K562 (cell line): ENCODE data around the gene ARHGDIA. TPM values are rescaled to one million over a fixed set of nuclear protein-coding genes. Genes with fewer than 3 reads are reported as not detected.

ENCODE experiments used
- ATAC-seq: fragments of 200-7000 bp; cut with Tn5 transposase; 3 replicates; pipeline ENCODE4 v1.9.1; 2020; ENCODE audit warnings: moderate library complexity
- BruUV-seq: library from RNA; stranded (reverse); fragments of 400-500 nt; replicated peaks from 2 replicates; lab custom pipeline; 2021; lab: Mats Ljungman, UMichigan
- CTCF ChIA-PET: fragments of 300-600 bp; formaldehyde crosslinking; extraction: SDS; loops from one replicate; lab custom pipeline; 2021; ENCODE audit warnings: low intra/inter-chr PET ratio; lab: Yijun Ruan, JAX
- POLR2A ChIA-PET: fragments of 300-600, 350-650 bp; sonication (Branson Sonifier 250); formaldehyde crosslinking; extraction: SDS; loops from one replicate; lab custom pipeline; 2021; ENCODE audit warnings: antibody characterized with exemption, inconsistent platforms; lab: Yijun Ruan, JAX
- DNase-seq, 4 experiments: peaks; one replicate each; pipeline versions ENCODE4 v3.0.0 to v3.0.0-alpha.2; 2011 to 2018; ENCODE audit warnings: low spot score in 3 of 4, mixed read lengths in 3 of 4; ENCODE audit errors: extremely low read depth in 1 of 4
- FAIRE-seq: peaks from 2 replicates; lab custom pipeline; 2011; peaks lifted over from hg19 to GRCh38; lab: Jason Lieb, UNC
- H2AFZ ChIP-seq: 2 replicates; pipeline ENCODE4 v1.6.0; 2011; ENCODE audit warnings: low read depth, low read length, control low read depth, inconsistent platforms
- H3K27ac ChIP-seq: fragments of 200-600 bp; 3 replicates; pipeline ENCODE4 v1.8.0; 2011; ENCODE audit warnings: low read depth, mild to moderate bottlenecking, control low read depth, inconsistent platforms, low read length, moderate library complexity, mixed read lengths; ENCODE audit errors: extremely low read depth
- H3K27me3 ChIP-seq, 2 experiments: fragments of 300-600 bp in 1 of 2; 2 replicates in 1 of 2; 3 replicates in 1 of 2; pipeline versions ENCODE4 v1.6.0 to v1.8.0; 2011; ENCODE audit warnings: inconsistent platforms in 2 of 2, low read length in 2 of 2, mild to moderate bottlenecking in 1 of 2, mixed read lengths in 1 of 2, moderate library complexity in 1 of 2; ENCODE audit not compliant: control insufficient read depth in 2 of 2, insufficient read depth in 2 of 2
- H3K36me3 ChIP-seq: fragments of 300-600 bp; 3 replicates; pipeline ENCODE4 v1.8.0; 2011; ENCODE audit warnings: mild to moderate bottlenecking, low read length, inconsistent platforms; ENCODE audit not compliant: control insufficient read depth, insufficient read depth
- H3K4me1 ChIP-seq, 2 experiments: fragments of 200-600 bp in 1 of 2; replicated peaks in 1 of 2; 2 replicates in 1 of 2; 3 replicates in 1 of 2; pipeline versions ENCODE4 v1.5.1 to v1.8.0; 2011; ENCODE audit warnings: inconsistent platforms in 2 of 2, low read length in 2 of 2, mild to moderate bottlenecking in 1 of 2, mixed read lengths in 1 of 2, moderate library complexity in 1 of 2; ENCODE audit not compliant: control insufficient read depth in 2 of 2, insufficient read depth in 2 of 2
- H3K4me2 ChIP-seq: 2 replicates; pipeline ENCODE4 v1.6.1; 2011; ENCODE audit warnings: low read length, control low read depth, inconsistent platforms, mixed read lengths; ENCODE audit not compliant: insufficient read depth
- H3K4me3 ChIP-seq: fragments of 200-600 bp; sonication (generic), shearing (Covaris generic); 2 replicates; pipeline ENCODE4 v1.5.1; 2016; ENCODE audit warnings: control low read depth, inconsistent platforms
- H3K79me2 ChIP-seq: fragments of 200-600 bp; 3 replicates; pipeline ENCODE4 v1.8.0; 2011; ENCODE audit warnings: low read length, inconsistent platforms; ENCODE audit not compliant: control insufficient read depth, insufficient read depth
- H3K9ac ChIP-seq, 2 experiments: 2 replicates each; pipeline versions ENCODE4 v1.6.0 to v1.6.1; 2011; ENCODE audit warnings: low read depth in 2 of 2, low read length in 2 of 2, control low read depth in 1 of 2, inconsistent platforms in 1 of 2, mild to moderate bottlenecking in 1 of 2, mixed read lengths in 1 of 2; ENCODE audit not compliant: insufficient read depth in 1 of 2
- H3K9me1 ChIP-seq: one replicate; pipeline ENCODE4 v1.6.0; 2011; ENCODE audit warnings: inconsistent platforms, mild to moderate bottlenecking, low read length, moderate library complexity; ENCODE audit not compliant: control insufficient read depth, insufficient read depth
- H3K9me3 ChIP-seq: replicated peaks from 2 replicates; pipeline ENCODE4 v1.5.1; 2011; ENCODE audit warnings: low read depth, low read length, inconsistent platforms; ENCODE audit not compliant: control insufficient read depth, insufficient read depth
- H4K20me1 ChIP-seq: replicated peaks from 2 replicates; pipeline ENCODE4 v1.6.1; 2011; ENCODE audit warnings: low read length, inconsistent platforms, mixed read lengths; ENCODE audit not compliant: control insufficient read depth, insufficient read depth
- BRD4 ChIP-seq: fragments of 200-600 bp; sonication (generic); IDR thresholded peaks from 2 replicates; pipeline ENCODE4 v1.6.1; 2017; ENCODE audit warnings: inconsistent platforms
- CBX2 ChIP-seq: fragments of 200-600 bp; sonication (generic); IDR thresholded peaks from one replicate; pipeline ENCODE4 v1.6.1; 2012; ENCODE audit warnings: mild to moderate bottlenecking, low read length, inconsistent platforms; ENCODE audit not compliant: insufficient read depth, poor library complexity, severe bottlenecking
- CBX8 ChIP-seq: fragments of 200-600 bp; sonication (generic); IDR thresholded peaks from 2 replicates; pipeline ENCODE4 v1.6.1; 2012; ENCODE audit warnings: borderline replicate concordance, mixed run types, low read depth, mild to moderate bottlenecking, moderate library complexity, mixed read lengths, low read length, control low read depth, inconsistent platforms; ENCODE audit not compliant: poor library complexity, severe bottlenecking; ENCODE audit errors: extremely low read depth
- DDX20 ChIP-seq: fragments of 450-650 bp; IDR thresholded peaks from 2 replicates; pipeline ENCODE4 v1.6.1; 2016; ENCODE audit warnings: missing genetic modification characterization, low read depth, mild to moderate bottlenecking, missing compliant biosample characterization, moderate library complexity
- OTX1 ChIP-seq: fragments of 450-650 bp; formaldehyde crosslinking; IDR thresholded peaks from 2 replicates; pipeline ENCODE4 v1.4.0; 2022; ENCODE audit warnings: mild to moderate bottlenecking
- POLR2A ChIP-seq: fragments of 450-650 bp; conservative IDR thresholded peaks from 2 replicates; pipeline ENCODE4 v1.6.1; 2016
- POLR2AphosphoS2 ChIP-seq: IDR thresholded peaks from 2 replicates; pipeline ENCODE4 v1.6.1; 2012; ENCODE audit warnings: low read length, improper control_type of control experiment
- POLR2B ChIP-seq: fragments of 450-650 bp; IDR thresholded peaks from 2 replicates; pipeline ENCODE4 v1.6.1; 2018; ENCODE audit warnings: low read depth; ENCODE audit not compliant: partially characterized antibody
- POLR2G ChIP-seq: fragments of 200-400 bp; formaldehyde crosslinking; IDR thresholded peaks from 2 replicates; pipeline ENCODE4 v1.6.1; 2017; ENCODE audit warnings: low read depth, mild to moderate bottlenecking, antibody characterized with exemption, low read length, moderate library complexity
- RBM22 ChIP-seq: fragments of 200-400 bp; formaldehyde crosslinking; IDR thresholded peaks from 2 replicates; pipeline ENCODE4 v1.6.1; 2018; ENCODE audit warnings: low read length, low read depth; ENCODE audit not compliant: poor library complexity, severe bottlenecking
- SIRT6 ChIP-seq: IDR thresholded peaks from one replicate; pipeline ENCODE4 v1.6.1; 2012; ENCODE audit warnings: low read depth, mild to moderate bottlenecking, control low read depth, inconsistent platforms, low read length, moderate library complexity
- SNRNP70 ChIP-seq: fragments of 200-400 bp; formaldehyde crosslinking; optimal IDR thresholded peaks from 2 replicates; pipeline ENCODE3; 2017; ENCODE audit warnings: low read depth, low read length
- SUPT5H ChIP-seq: fragments of 450-650 bp; IDR thresholded peaks from 2 replicates; pipeline ENCODE4 v1.6.1; 2016
- TAF15 ChIP-seq: fragments of 200-400 bp; formaldehyde crosslinking; IDR thresholded peaks from 2 replicates; pipeline ENCODE4 v1.6.1; 2017; ENCODE audit warnings: mild to moderate bottlenecking, low read depth, low read length, moderate library complexity
- ZNF764 ChIP-seq: fragments of 250-450 bp; sonication (Bioruptor Pico); IDR thresholded peaks from 2 replicates; pipeline ENCODE4 v1.4.0; 2020; ENCODE audit warnings: low read depth, mild to moderate bottlenecking, moderate library complexity
- WGBS: fragments of 100-300 bp; shearing (Covaris generic); methylation state at CpG from one replicate; pipeline ENCODE4 v1.1.6; 2016; ENCODE audit warnings: low coverage, mixed read lengths; ENCODE audit not compliant: insufficient coverage; ENCODE audit errors: missing lambda C conversion rate; 5-methylcytosine and 5-hydroxymethylcytosine counted together
- in situ Hi-C: fragments of 300-500 bp; cut with MboI; formaldehyde crosslinking; loops from 4 replicates; pipeline ENCODE4 v1.15.0; 2018; ENCODE audit warnings: inconsistent platforms, mixed read lengths
- intact Hi-C: fragments of 100-400 bp; cut with micrococcal nuclease; formaldehyde crosslinking; loops from 2 replicates; pipeline ENCODE4 v1.14.2; 2022
- polyA plus RNA-seq, 8 experiments: library from polyadenylated mRNA; depleted of rRNA in 4 of 8; stranded (reverse) in 5 of 8; unstranded in 3 of 8; fragments of >200 nt; fragmentation: Nextera tagmentation in 2 of 8; fragmentation: Illumina TruSeq in 1 of 8; extraction: Ambion mirVana in 2 of 8; extraction: Trizol in 1 of 8; gene quantifications; 2 replicates each; pipeline versions ENCODE4 v1.2.1 to v1.2.3, GENCODE V29; 2011 to 2014; ENCODE audit warnings: inconsistent platforms in 1 of 8, missing spikeins in 1 of 8
- total RNA-seq, 7 experiments: library from RNA; depleted of rRNA in 6 of 7; stranded (reverse); fragments of >200 nt in 6 of 7; fragmentation: Illumina TruSeq in 2 of 7; extraction: Trizol in 2 of 7; gene quantifications; 2 replicates each; pipeline versions ENCODE4 v1.2.1 to v1.2.3, GENCODE V29; 2011 to 2021; ENCODE audit warnings: low replicate concordance in 1 of 7

The ARHGDIA gene
- total and polyA plus RNA-seq, 9 of the 15 experiments (the other 6 are each of a cell fraction or from before 2014, with no cell fraction given): 9.6 to 340 (median 97.6) TPM

DNA sequence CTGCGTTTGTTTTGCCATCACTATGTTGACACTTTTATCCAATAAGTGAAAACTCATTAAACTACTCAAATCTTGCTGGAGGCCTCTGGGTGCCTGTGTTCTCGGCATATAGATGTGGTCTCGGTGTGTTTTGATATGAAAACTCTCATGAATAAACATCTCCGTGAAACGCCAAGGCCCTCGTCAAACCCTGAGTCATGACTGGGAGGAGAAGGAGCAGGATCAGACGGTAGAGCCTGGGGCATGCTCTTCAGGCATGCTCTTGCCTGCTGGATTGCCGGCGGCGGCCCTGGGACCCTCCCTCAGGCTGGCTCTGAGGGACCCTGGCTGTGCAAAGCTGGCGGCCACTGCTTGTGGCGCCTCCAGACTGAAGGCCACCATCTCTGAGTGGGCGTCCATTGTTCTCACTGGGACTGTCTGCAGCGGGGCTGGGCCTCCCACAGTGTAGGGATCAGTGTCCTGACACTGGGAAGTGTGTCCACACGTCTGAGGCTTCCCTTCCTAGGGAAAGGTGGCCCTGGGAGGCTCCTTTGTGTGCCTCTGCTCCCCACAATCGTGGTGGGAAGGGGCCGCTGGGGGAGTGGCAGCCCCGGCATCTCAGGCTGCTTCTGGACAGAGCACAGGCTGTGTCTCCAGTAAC lies 29.2 kb upstream of the ARHGDIA start:
- H3K4me2 ChIP-seq: no peak overlapping the region
- POLR2A ChIA-PET: interaction anchor here (0.9 kb wide), 1 partner anchor 8 kb away, joined by 5 read pairs; the partner anchor contains the start of genes ALYREF and ANAPC11
- H3K27me3 ChIP-seq: no peaks in the 10 kb centered on the region
- no peak overlapping the region for H3K4me3 ChIP-seq
- BruUV-seq: no TSS peak
- H2AFZ ChIP-seq: no peak overlapping the region
- H4K20me1 ChIP-seq: peaks cover 9% of the 10 kb centered on the region; the same call in 1 of the 2 replicates
- no peaks in the 10 kb centered on the region; the same call in 2 of the 3 replicates for H3K79me2 ChIP-seq
- FAIRE-seq (no peak), DNase-seq (no peak), ATAC-seq (no peak)
- peak overlapping the region in 1 of 2 experiments; percentile 43; a peak in 2 of 4 replicates for H3K9ac ChIP-seq
- peaks cover 10 to 67% of the 10 kb centered on the region in 2 experiments for H3K4me1 ChIP-seq
- H3K9me1 ChIP-seq: no peaks in the 10 kb centered on the region
- CTCF ChIA-PET: no interaction called here
- H3K27ac ChIP-seq: no peak overlapping the region
- in situ Hi-C loops: no loop called here
- TF ChIP-seq POLR2A (peak; percentile 42), POLR2B (peak; percentile 17), SUPT5H (peak; percentile 60), DDX20 (tag) (no peak), TAF15 (0 out of 2 replicates have a peak, but pooled peaks have one; percentile 39), CBX8 (no peak), SNRNP70 (peak; percentile 30), SIRT6 (peak; percentile 13), CBX2 (no peak), OTX1 (0 out of 2 replicates have a peak, but pooled peaks have one; percentile 16), BRD4 (no peak), POLR2AphosphoS2 (peak; percentile 58; the same call in 1 of the 2 replicates), ZNF764 (CRISPR knock-in tag) (0 out of 2 replicates have a peak, but pooled peaks have one; percentile 23), RBM22 (peak; percentile 8), POLR2G (0 out of 2 replicates have a peak, but pooled peaks have one; percentile 15)
- no peaks in the 10 kb centered on the region for H3K9me3 ChIP-seq
- peaks cover 67% of the 10 kb centered on the region; the same call in 2 of the 3 replicates for H3K36me3 ChIP-seq
- WGBS: 72% methylated on average over 15 of the region's 18 CpGs
- intact Hi-C loops: no loop called here
